Heart left ventricle (tissue), 16 donors: Measurements from ENCODE around the gene PRKAG2. TPM values are rescaled to one million over a fixed set of nuclear protein-coding genes. Genes with fewer than 3 reads are reported as not detected.

Source experiments
- ATAC-seq, 4 donors: fragments of 200-7000 bp; cut with Tn5 transposase; one replicate each; pipeline ENCODE4 v1.9.1; 2020 to 2022; ENCODE audit warnings: moderate library complexity in 4 of 4, mild to moderate bottlenecking in 3 of 4, moderate number of reproducible peaks in 1 of 4
- DNase-seq, 5 donors: peaks; one replicate each; pipeline ENCODE4 v3.0.0-alpha.2; 2020
- H3K27ac ChIP-seq, 12 donors: fragments of 200-600 bp; sonication (generic) in 4 of 12; one replicate each; pipeline versions ENCODE4 v1.5.0 to v1.8.0; 2016 to 2022; ENCODE audit warnings: mild to moderate bottlenecking in 2 of 12
- H3K27me3 ChIP-seq, 9 donors: fragments of 200-600 bp; sonication (generic) in 2 of 9; one replicate each; pipeline versions ENCODE4 v1.5.1 to v1.8.0; 2016 to 2022; ENCODE audit warnings: mild to moderate bottlenecking in 3 of 9
- H3K36me3 ChIP-seq, 9 donors: fragments of 200-600 bp; sonication (generic) in 2 of 9; one replicate each; pipeline versions ENCODE4 v1.5.0 to v1.8.0; 2018 to 2022; ENCODE audit warnings: mild to moderate bottlenecking in 2 of 9
- H3K4me1 ChIP-seq, 12 donors: fragments of 200-600 bp; sonication (generic) in 4 of 12; one replicate each; pipeline versions ENCODE4 v1.5.0 to v1.8.0; 2016 to 2022; ENCODE audit warnings: mild to moderate bottlenecking in 3 of 12
- H3K4me3 ChIP-seq, 12 donors: fragments of 200-600 bp; sonication (generic) in 4 of 12; one replicate each; pipeline versions ENCODE4 v1.5.0 to v1.8.0; 2017 to 2022; ENCODE audit warnings: mild to moderate bottlenecking in 9 of 12, moderate library complexity in 4 of 12
- H3K9me3 ChIP-seq, 12 donors: fragments of 200-600 bp; sonication (generic) in 4 of 12; one replicate each; pipeline versions ENCODE4 v1.5.0 to v1.8.0; 2016 to 2022; ENCODE audit warnings: mild to moderate bottlenecking in 1 of 12
- CTCF ChIP-seq, 12 donors: fragments of 200-600 bp; sonication (generic) in 4 of 12; IDR thresholded peaks; one replicate each; pipeline versions ENCODE4 v1.5.0 to v1.8.0; 2018 to 2022; ENCODE audit warnings: antibody characterized with exemption in 12 of 12, mild to moderate bottlenecking in 5 of 12
- POLR2A ChIP-seq, 2 donors: fragments of 450-650 bp; IDR thresholded peaks; one replicate each; pipeline ENCODE4 v1.6.1; 2017; ENCODE audit warnings: antibody characterized with exemption in 2 of 2, mild to moderate bottlenecking in 2 of 2, moderate library complexity in 2 of 2
- WGBS, 4 donors: extraction: QIAGEN DNeasy Blood & Tissue Kit in 2 of 4; methylation state at CpG; one replicate each; pipeline versions ENCODE4 v1.1.5 to v1.1.7; 2013 to 2018; 5-methylcytosine and 5-hydroxymethylcytosine counted together
- intact Hi-C, 10 donors: fragments of 100-400 bp; cut with DNase I; formaldehyde crosslinking; loops; one replicate each; pipeline versions ENCODE4 v1.11.1 to v1.14.2; 2022
- polyA plus RNA-seq, 2 donors: library from polyadenylated mRNA; stranded (reverse); fragments of 200-250 nt; gene quantifications; one replicate each; pipeline ENCODE4 v1.2.3, GENCODE V29; 2013
- total RNA-seq, 9 donors: library from RNA; depleted of rRNA in 2 of 9; stranded (reverse); fragments of >200 nt in 2 of 9; fragmentation: NEBNext Ultra II Directional in 3 of 9; extraction: Animal tissue kit (Norgen Biotek cat#: 25700) in 3 of 9; gene quantifications; one replicate each; pipeline versions ENCODE4 v1.1.0 to v1.2.4, GENCODE V29; 2016 to 2023
- donor health status: ischemic (EF 13 %, LVEDD 7.1; RV severe dilation, severe dysfunction).
- donor health status: healthy with polysubstance abuse.
- donor health status: DM: no; HTN: yes; CAD: no.
- donor health status: DM: no; HTN: no; CAD: no.
- donor health status: ischemic (EF 25% LVEDD 6.9; RV normal size, moderate dysfunction).
- donor health status: ischemic (EF 25% LVEDD 5.7; RV mildly dilated, moderate dysfunction).
- donor health status: healthy.
- donor health status: DM: yes; HTN: yes; CAD: no.
- donor health status: ischemic (EF 35%, LVEDD 5.7; RV mildly dilated, moderate dysfunction).
- donor health status: nonischemic (EF 11% LVEDD 7.7; RV severe dilation, severe dysfunction).
- donor health status: DM: yes; HTN: yes; CAD: no.
- donor health status: PGD.
- donor health status: ischemic (EF 29% LVEDD 5.4; RV normal size, mild dysfunction).
- donor health status: nonischemic (EF 23%, LVEDD 6.1; RV moderate dilation, normal function).

PRKAG2 gene
- total and polyA plus RNA-seq, 11 donors, result 50.2 to 179 (median 108) TPM

- Histone ChIP-seq H3K4me3 (no peak overlapping the region), H3K36me3 (peaks cover 0 to 7% (median 0%) of the 10 kb centered on the region in 9 donors), H3K9me3 (no peaks in the 10 kb centered on the region), H3K4me1 (peaks cover 0 to 12% (median 8%) of the 10 kb centered on the region in 12 donors), H3K27ac (no peak overlapping the region), H3K27me3 (no peaks in the 10 kb centered on the region)
- intact Hi-C loops, result loop anchor here (2.0 to 10.0 kb wide), 9 partner anchors 73 to 366 kb away; partner anchors contain the start of gene PRKAG2 (in 2 of the 10)
- ATAC-seq (no peak), DNase-seq (peak in 2 of 5 donors; percentile 15 to 54)
- 91 to 98% (median 96%) methylated on average over 22 of the region's 22 CpGs for WGBS, 4 donors
- TF ChIP-seq POLR2A (IDR thresholded peaks at IDR 0.05) (no peak), CTCF (IDR thresholded peaks at IDR 0.05) (no peak)
These were observed 95.6 kb downstream of the PRKAG2 start for GRCh38 chr7:151781161-151781845.

GRCh38 chr7:151780631-151781030 is 96.3 kb downstream of the PRKAG2 start:
- Histone ChIP-seq H3K36me3 (peaks cover 0 to 7% (median 0%) of the 10 kb centered on the region in 9 donors), H3K27ac (no peak overlapping the region), H3K9me3 (no peaks in the 10 kb centered on the region), H3K4me1 (peaks cover 0 to 12% (median 8%) of the 10 kb centered on the region in 12 donors), H3K4me3 (no peak overlapping the region), H3K27me3 (no peaks in the 10 kb centered on the region)
- intact Hi-C loops, result loop anchor here (2.0 to 10.0 kb wide), 9 partner anchors 74 to 367 kb away; partner anchors contain the start of gene PRKAG2 (in 2 of the 10)
- 60 to 67% (median 65%) methylated on average over 3 of the region's 3 CpGs for WGBS, 4 donors
- ATAC-seq (no peak), DNase-seq (peak in 1 of 5 donors; percentile 11)
- no peak for TF ChIP-seq POLR2A (IDR thresholded peaks at IDR 0.05)
- TF ChIP-seq CTCF (IDR thresholded peaks at IDR 0.05), result no peak

- DNase-seq (peak in 1 of 5 donors; percentile 0), ATAC-seq (no peak)
- Histone ChIP-seq H3K9me3 (no peaks in the 10 kb centered on the region), H3K36me3 (peaks cover 0 to 5% (median 0%) of the 10 kb centered on the region in 9 donors), H3K27ac (no peak overlapping the region), H3K27me3 (no peaks in the 10 kb centered on the region), H3K4me3 (no peak overlapping the region), H3K4me1 (peaks cover 0 to 12% (median 8%) of the 10 kb centered on the region in 12 donors)
- intact Hi-C loops, result loop anchor here (2.0 to 10.0 kb wide), 10 partner anchors 75 to 368 kb away; partner anchors contain the start of gene PRKAG2 (in 2 of the 10)
- TF ChIP-seq POLR2A (IDR thresholded peaks at IDR 0.05), result no peak
- WGBS, 4 donors, result 77 to 83% (median 81%) methylated on average over 7 of the region's 7 CpGs
These were observed 97.2 kb downstream of the PRKAG2 start for GRCh38 chr7:151779678-151780077.

- Histone ChIP-seq H3K27ac (no peak overlapping the region), H3K36me3 (peaks cover 0 to 5% (median 0%) of the 10 kb centered on the region in 9 donors), H3K27me3 (no peaks in the 10 kb centered on the region), H3K9me3 (no peaks in the 10 kb centered on the region), H3K4me1 (peaks cover 0 to 12% (median 8%) of the 10 kb centered on the region in 12 donors), H3K4me3 (no peak overlapping the region)
- no peak for ATAC-seq
- peak in 1 of 5 donors; percentile 7 for DNase-seq
- no peak for TF ChIP-seq POLR2A (IDR thresholded peaks at IDR 0.05)
- no peak for TF ChIP-seq CTCF (IDR thresholded peaks at IDR 0.05)
- WGBS, 4 donors, result 93 to 95% (median 93%) methylated on average over 6 of the region's 6 CpGs
- intact Hi-C loops, result loop anchor here in 1 of 10 donors (10.0 kb wide), 1 partner anchor 366 kb away; no protein-coding TSS in a partner anchor
These were observed 97.7 kb downstream of the PRKAG2 start for GRCh38 chr7:151779255-151779654.
